Activated CD4-positive, alpha-beta T cell treated with anti-CD3 and anti-CD28 coated beads for 1 hour (primary cell): ENCODE results near the gene NABP1.

Experiments used
- DNase-seq: peaks from one replicate; pipeline ENCODE4 v3.0.0-alpha.2; 2020

The NABP1 gene

DNA sequence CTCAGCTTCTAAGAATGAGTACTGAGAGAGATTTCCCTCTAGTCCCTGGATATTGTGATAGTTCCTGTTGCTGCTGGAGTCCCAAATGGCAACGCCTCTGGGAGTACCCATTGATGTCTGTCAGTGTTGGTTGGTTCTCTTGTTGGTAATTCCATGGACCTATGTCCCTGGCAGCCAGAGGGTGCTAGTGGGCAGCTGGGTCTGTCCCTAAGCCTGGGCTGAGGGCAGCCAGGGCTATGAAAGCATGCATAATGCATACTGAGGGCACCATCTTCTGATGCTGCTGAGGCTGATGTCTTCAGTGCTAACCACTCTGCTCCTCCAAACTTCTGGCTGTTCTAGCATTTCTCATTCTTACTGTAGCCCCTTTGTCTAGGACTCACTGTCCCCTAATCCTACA lies 35.9 kb downstream of the NABP1 start:
- DNase-seq, result no peak

GRCh38 chr2:191714925-191715324 lies 37.0 kb downstream of the NABP1 start:
- DNase-seq, result no peak

DNA sequence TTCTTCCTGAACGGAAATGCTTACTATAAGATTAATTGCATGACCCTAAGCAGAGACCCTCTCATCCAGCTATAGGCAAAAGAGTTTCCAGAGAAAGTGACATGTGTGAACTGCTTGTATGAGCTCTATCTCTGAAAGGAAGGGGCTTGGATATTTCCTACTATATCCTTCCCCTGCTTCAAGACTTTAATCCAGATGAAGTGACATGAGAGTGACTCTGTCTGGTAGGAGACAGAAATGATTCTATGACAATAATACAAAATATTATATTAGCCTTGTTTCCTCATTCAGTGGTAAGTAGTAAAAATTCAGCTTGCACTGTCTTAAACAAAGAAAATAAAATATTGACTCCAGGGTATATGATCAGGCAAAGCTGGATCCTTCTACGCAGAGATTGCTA lies 37.5 kb downstream of the NABP1 start:
- DNase-seq, result no peak

GRCh38 chr2:191719261-191719660 lies 41.3 kb downstream of the NABP1 start:
- DNase-seq, result no peak

DNA sequence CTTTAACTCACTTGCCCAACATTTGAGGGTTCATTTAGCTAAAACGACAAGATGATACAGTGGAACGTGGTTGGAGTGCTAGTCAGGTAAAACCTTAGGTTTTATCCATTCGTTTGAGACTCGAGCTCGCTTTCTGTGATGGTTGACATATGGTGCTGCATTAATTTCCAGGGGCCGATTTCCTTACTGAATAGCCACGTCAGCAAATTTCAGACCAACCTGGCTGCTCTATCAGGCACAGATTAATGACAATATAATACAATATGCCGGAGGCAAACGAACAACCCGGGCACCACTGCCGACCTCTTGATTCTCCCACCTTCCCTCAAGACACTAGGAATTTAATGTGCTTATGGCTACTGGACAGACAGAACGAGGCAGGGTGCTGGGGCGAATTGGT lies 42.0 kb downstream of the NABP1 start:
- no peak for DNase-seq

- no peak for DNase-seq
These were observed 43.4 kb downstream of the NABP1 start for GRCh38 chr2:191721331-191721730.

GRCh38 chr2:191724015-191724414 lies 46.1 kb downstream of the NABP1 start:
- DNase-seq, result no peak

- DNase-seq, result no peak
These were observed 51.1 kb downstream of the NABP1 start for GRCh38 chr2:191728750-191729624.

DNA sequence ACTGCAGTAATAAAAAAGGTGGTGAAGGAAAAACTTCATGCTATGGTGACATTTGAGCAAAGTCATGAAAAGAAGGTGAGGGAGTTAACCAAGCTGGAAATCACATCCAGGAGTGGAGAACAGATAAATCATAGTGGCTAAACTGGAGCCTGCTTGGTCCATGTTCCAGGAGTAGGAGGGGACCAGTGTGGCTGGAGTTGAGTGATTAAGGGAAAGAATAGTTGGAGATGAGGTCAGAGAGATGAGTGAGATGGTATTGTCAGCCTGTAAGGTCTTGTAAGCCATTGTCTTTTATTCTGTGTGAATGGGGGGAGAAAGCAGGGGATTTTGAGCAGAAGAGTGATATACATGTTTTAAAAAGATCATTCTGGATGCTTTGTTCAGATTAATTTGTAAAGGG lies 52.3 kb downstream of the NABP1 start:
- no peak for DNase-seq
